ENCODE measurements around the gene SLIT3.

SLIT3 gene

GRCh38 chr5:168819004-168819621, 481.8 kb downstream of the SLIT3 start:
- DNase-seq (no peak), ATAC-seq (ENCODE audit: insufficient read depth, low read depth) (no peak)
- H3K9ac ChIP-seq (ENCODE audit: low read depth, low read length) = no peak overlapping the region
- no peaks in the 10 kb centered on the region for H4K20me1 ChIP-seq (ENCODE audit: insufficient read depth, low read length)
- no peaks in the 10 kb centered on the region for H3K27me3 ChIP-seq (ENCODE audit: insufficient read depth, low read length, poor library complexity)
- no peak overlapping the region for H3K27ac ChIP-seq (ENCODE audit: low read length)
- no peaks in the 10 kb centered on the region for H3K36me3 ChIP-seq (ENCODE audit: insufficient read depth, low read length)
- H2AFZ ChIP-seq (ENCODE audit: low read depth, low read length) = no peak overlapping the region
- H3K4me3 ChIP-seq (ENCODE audit: low read depth in 1 of 2, low read length in 2 of 2) = no peak overlapping the region
- TF ChIP-seq EZH2 (IDR thresholded peaks at IDR 0.05; ENCODE audit: borderline replicate concordance, low read depth, low read length, severe bottlenecking) (no peak), CTCF (IDR thresholded peaks at IDR 0.05; ENCODE audit: borderline replicate concordance, extremely low read depth, low read length, poor library complexity, severe bottlenecking) (no peak)
- no peaks in the 10 kb centered on the region for H3K79me2 ChIP-seq (ENCODE audit: insufficient read depth, low read length)
- no peak overlapping the region for H3K4me2 ChIP-seq (ENCODE audit: insufficient read depth, low read length)
- H3K4me1 ChIP-seq (ENCODE audit: insufficient read depth, low read length) = no peaks in the 10 kb centered on the region
- H3K9me3 ChIP-seq (ENCODE audit: insufficient read depth, low read length, severe bottlenecking) = no peaks in the 10 kb centered on the region

DNA sequence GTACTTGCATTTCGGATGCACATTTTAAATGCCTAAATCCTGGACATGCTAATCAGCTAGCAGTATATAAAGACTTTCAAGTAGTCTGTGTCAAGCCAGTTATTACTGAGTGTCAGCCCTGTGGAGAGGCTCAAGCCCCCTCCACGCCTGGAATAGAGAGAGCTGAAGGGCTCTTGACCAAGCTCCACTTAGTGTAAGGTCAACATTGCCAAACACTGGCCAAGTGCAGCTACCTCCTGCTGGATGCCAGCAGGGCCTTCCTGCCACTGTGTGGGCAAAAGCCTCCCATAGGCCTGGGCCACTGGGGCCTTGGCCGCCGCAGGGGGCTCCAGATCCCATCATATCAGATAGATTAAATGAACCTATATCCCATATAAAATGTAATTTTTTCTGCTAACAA, 482.4 kb downstream of the SLIT3 start:
- H3K9me3 ChIP-seq (ENCODE audit: insufficient read depth, low read length, severe bottlenecking) = no peaks in the 10 kb centered on the region
- no peaks in the 10 kb centered on the region for H3K36me3 ChIP-seq (ENCODE audit: insufficient read depth, low read length)
- TF ChIP-seq CTCF (IDR thresholded peaks at IDR 0.05; ENCODE audit: borderline replicate concordance, extremely low read depth, low read length, poor library complexity, severe bottlenecking) = no peak
- no peaks in the 10 kb centered on the region for H3K79me2 ChIP-seq (ENCODE audit: insufficient read depth, low read length)
- H3K4me2 ChIP-seq (ENCODE audit: insufficient read depth, low read length) = no peak overlapping the region
- H3K27ac ChIP-seq (ENCODE audit: low read length) = no peak overlapping the region
- H3K27me3 ChIP-seq (ENCODE audit: insufficient read depth, low read length, poor library complexity) = no peaks in the 10 kb centered on the region
- H3K4me3 ChIP-seq (ENCODE audit: low read depth in 1 of 2, low read length in 2 of 2) = no peak overlapping the region
- DNase-seq (no peak), ATAC-seq (ENCODE audit: insufficient read depth, low read depth) (no peak)
- H3K9ac ChIP-seq (ENCODE audit: low read depth, low read length) = no peak overlapping the region
- H3K4me1 ChIP-seq (ENCODE audit: insufficient read depth, low read length) = no peaks in the 10 kb centered on the region
- no peaks in the 10 kb centered on the region for H4K20me1 ChIP-seq (ENCODE audit: insufficient read depth, low read length)
- no peak overlapping the region for H2AFZ ChIP-seq (ENCODE audit: low read depth, low read length)

DNA sequence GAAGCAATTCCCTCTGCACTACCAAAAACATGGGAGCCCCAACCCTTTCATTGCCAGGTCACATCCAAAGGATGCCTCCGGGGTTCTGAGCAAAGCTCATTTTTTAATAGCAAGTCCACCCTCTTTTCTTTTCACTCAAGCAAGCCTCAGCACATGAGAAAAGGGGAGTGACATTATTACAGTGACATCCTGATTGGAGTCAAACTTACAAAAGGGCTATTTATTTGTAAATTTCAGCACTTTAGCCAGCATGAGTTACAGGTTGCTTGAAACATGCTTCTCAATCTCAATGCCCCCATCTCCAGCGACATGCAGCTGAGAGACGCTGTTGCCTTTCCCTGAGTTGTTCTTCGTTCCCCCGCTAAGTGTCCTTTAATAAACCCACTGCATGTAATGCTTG, 483.3 kb downstream of the SLIT3 start:
- no peak for TF ChIP-seq EZH2 (IDR thresholded peaks at IDR 0.05; ENCODE audit: borderline replicate concordance, low read depth, low read length, severe bottlenecking)
- no peak for TF ChIP-seq CTCF (IDR thresholded peaks at IDR 0.05; ENCODE audit: borderline replicate concordance, extremely low read depth, low read length, poor library complexity, severe bottlenecking)
- H3K4me2 ChIP-seq (ENCODE audit: insufficient read depth, low read length) = no peak overlapping the region
- no peak overlapping the region for H3K4me3 ChIP-seq (ENCODE audit: low read depth in 1 of 2, low read length in 2 of 2)
- no peaks in the 10 kb centered on the region for H3K36me3 ChIP-seq (ENCODE audit: insufficient read depth, low read length)
- no peaks in the 10 kb centered on the region for H4K20me1 ChIP-seq (ENCODE audit: insufficient read depth, low read length)
- H3K9me3 ChIP-seq (ENCODE audit: insufficient read depth, low read length, severe bottlenecking) = no peaks in the 10 kb centered on the region
- H3K79me2 ChIP-seq (ENCODE audit: insufficient read depth, low read length) = no peaks in the 10 kb centered on the region
- DNase-seq (no peak), ATAC-seq (ENCODE audit: insufficient read depth, low read depth) (no peak)
- H3K9ac ChIP-seq (ENCODE audit: low read depth, low read length) = no peak overlapping the region
- no peak overlapping the region for H2AFZ ChIP-seq (ENCODE audit: low read depth, low read length)
- no peaks in the 10 kb centered on the region for H3K4me1 ChIP-seq (ENCODE audit: insufficient read depth, low read length)
- H3K27ac ChIP-seq (ENCODE audit: low read length) = no peak overlapping the region
- no peaks in the 10 kb centered on the region for H3K27me3 ChIP-seq (ENCODE audit: insufficient read depth, low read length, poor library complexity)

GRCh38 chr5:168816661-168817060, 484.3 kb downstream of the SLIT3 start:
- Histone ChIP-seq H3K4me2 (ENCODE audit: insufficient read depth, low read length) (no peak overlapping the region), H3K4me3 (ENCODE audit: low read depth in 1 of 2, low read length in 2 of 2) (no peak overlapping the region), H4K20me1 (ENCODE audit: insufficient read depth, low read length) (no peaks in the 10 kb centered on the region), H3K9ac (ENCODE audit: low read depth, low read length) (no peak overlapping the region), H3K36me3 (ENCODE audit: insufficient read depth, low read length) (no peaks in the 10 kb centered on the region), H3K9me3 (ENCODE audit: insufficient read depth, low read length, severe bottlenecking) (no peaks in the 10 kb centered on the region), H2AFZ (ENCODE audit: low read depth, low read length) (no peak overlapping the region), H3K4me1 (ENCODE audit: insufficient read depth, low read length) (no peaks in the 10 kb centered on the region), H3K79me2 (ENCODE audit: insufficient read depth, low read length) (no peaks in the 10 kb centered on the region), H3K27ac (ENCODE audit: low read length) (no peak overlapping the region), H3K27me3 (ENCODE audit: insufficient read depth, low read length, poor library complexity) (no peaks in the 10 kb centered on the region)
- DNase-seq (no peak), ATAC-seq (ENCODE audit: insufficient read depth, low read depth) (no peak)
- TF ChIP-seq EZH2 (IDR thresholded peaks at IDR 0.05; ENCODE audit: borderline replicate concordance, low read depth, low read length, severe bottlenecking) = no peak
- TF ChIP-seq CTCF (IDR thresholded peaks at IDR 0.05; ENCODE audit: borderline replicate concordance, extremely low read depth, low read length, poor library complexity, severe bottlenecking) = no peak

Measured in DND-41 (cell line).